GM18508 (cell line): Measurements from ENCODE around the gene LIMS2.
A peak's percentile ranks its signal among the peaks of the same experiment; 100 is the strongest.

Experiments used
- ATAC-seq: cut with Tn5 transposase; IDR thresholded peaks from one replicate; pipeline ENCODE4 v1.9.1; 2021; ENCODE audit warnings: moderate number of reproducible peaks; ENCODE audit not compliant: insufficient read depth, unreplicated experiment

Gene LIMS2

GRCh38 chr2:127701651-127702394 is 26.5 kb upstream of the LIMS2 start:
- ATAC-seq = peak; percentile 15

GRCh38 chr2:127701193-127701650 is 25.9 kb upstream of the LIMS2 start, which contains the start of gene SFT2D3:
TSS of gene SFT2D3 (plus strand) at chr2:127701497. CDS start at chr2:127701529, 32 bp downstream.
- peak; percentile 48 for ATAC-seq

GRCh38 chr2:127700527-127701192 is 25.3 kb upstream of the LIMS2 start:
- ATAC-seq = peak; percentile 73

- ATAC-seq = no peak
These were observed 23.4 kb upstream of the LIMS2 start for GRCh38 chr2:127698553-127699355.

GRCh38 chr2:127697482-127698180 is 22.3 kb upstream of the LIMS2 start:
- ATAC-seq = no peak

GRCh38 chr2:127695491-127696472 is 20.5 kb upstream of the LIMS2 start:
- ATAC-seq = no peak

GRCh38 chr2:127694986-127695385 is 19.7 kb upstream of the LIMS2 start:
- no peak for ATAC-seq

GRCh38 chr2:127690696-127691095 is 15.4 kb upstream of the LIMS2 start:
- ATAC-seq = no peak

- no peak for ATAC-seq
These were observed 13.1 kb upstream of the LIMS2 start for GRCh38 chr2:127688405-127688804.

- no peak for ATAC-seq
These were observed 10.2 kb upstream of the LIMS2 start for GRCh38 chr2:127685410-127686080.

- ATAC-seq = no peak
These were observed 8.4 kb upstream of the LIMS2 start for GRCh38 chr2:127683757-127684156.

GRCh38 chr2:127683056-127683455 is 7.7 kb upstream of the LIMS2 start:
- ATAC-seq = no peak

- no peak for ATAC-seq
These were observed 6.9 kb upstream of the LIMS2 start for GRCh38 chr2:127681976-127682857.

GRCh38 chr2:127681288-127681804 is 6.0 kb upstream of the LIMS2 start:
- ATAC-seq = no peak

- ATAC-seq = no peak
These were observed 5.5 kb upstream of the LIMS2 start for GRCh38 chr2:127680706-127681287.

- no peak for ATAC-seq
These were observed 4.5 kb upstream of the LIMS2 start for GRCh38 chr2:127679680-127680361.
